ENCODE measurements around the gene RNU7-1. TPM values are rescaled to one million over a fixed set of nuclear protein-coding genes. Genes with fewer than 3 reads are reported as not detected.

The RNU7-1 gene
- total and polyA plus RNA-seq, 2 of the 4 experiments (the other 2 are of a cell fraction), result not detected

DNA sequence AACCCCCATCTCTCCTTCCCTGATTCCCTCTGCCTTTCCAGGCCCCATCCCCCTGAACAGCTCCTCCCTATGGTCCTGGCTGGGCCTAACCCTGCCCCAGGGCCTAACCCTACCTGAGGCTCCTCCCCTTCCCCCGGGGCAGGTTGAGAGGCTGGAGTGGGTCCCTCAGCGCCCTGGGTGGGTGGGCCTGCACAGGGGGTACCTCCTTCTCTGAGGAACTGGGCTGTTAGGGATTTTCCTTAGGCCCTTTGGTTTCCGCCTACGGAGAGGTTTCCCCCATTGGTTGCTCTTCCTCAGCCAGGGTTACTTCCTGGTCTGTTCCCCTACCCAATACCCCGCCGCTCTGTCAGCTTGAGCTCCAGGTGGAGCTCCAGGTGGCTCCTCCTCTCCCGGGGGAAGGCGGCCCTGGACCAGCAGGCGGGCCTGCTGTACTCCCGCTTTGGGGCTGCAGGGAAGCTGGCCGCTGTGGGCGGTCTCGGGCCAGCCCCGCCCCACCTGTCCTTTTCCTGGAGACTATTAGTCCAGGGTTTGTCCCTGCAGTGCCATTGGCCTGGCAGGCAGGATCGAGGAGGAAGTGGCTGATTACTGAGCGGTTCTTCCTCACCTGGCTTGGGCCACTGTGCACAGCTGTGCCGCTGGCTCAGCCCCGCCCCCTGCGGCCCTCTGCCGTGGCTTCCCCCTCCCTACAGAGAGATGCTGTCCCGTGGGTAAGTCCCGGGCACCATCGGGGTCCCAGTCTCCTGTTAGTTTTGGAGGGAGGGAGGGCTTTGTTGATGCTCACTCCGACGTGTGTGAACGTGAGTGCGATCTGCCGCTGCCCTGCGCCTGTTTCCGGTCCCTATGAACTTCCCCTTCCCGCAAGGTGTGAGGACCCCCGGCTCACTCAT, 2.7 kb downstream of the RNU7-1 start:
- Histone ChIP-seq H3K4ac (ENCODE audit: low read depth, low read length) (no peak overlapping the region), H3K9ac (ENCODE audit: low read depth, low read length) (no peak overlapping the region), H3K27me3 (ENCODE audit: control insufficient read depth, insufficient read depth, low read length) (no peaks in the 10 kb centered on the region), H4K20me1 (ENCODE audit: insufficient read depth, low read length) (no peaks in the 10 kb centered on the region; the same call in 1 of the 2 replicates), H4K91ac (ENCODE audit: insufficient read depth, low read depth, low read length) (no peak overlapping the region), H2BK15ac (ENCODE audit: low read depth, low read length) (no peak overlapping the region), H2AK9ac (replicated peaks; ENCODE audit: low read depth, low read length, poor library complexity) (peak overlapping the region; percentile 46), H4K5ac (ENCODE audit: low read depth, low read length) (no peak overlapping the region), H3K56ac (ENCODE audit: extremely low read depth, insufficient read depth, low read length) (no peak overlapping the region), H3K36me3 (ENCODE audit: control insufficient read depth, insufficient read depth, low read length) (peaks cover 15% of the 10 kb centered on the region), H2BK20ac (ENCODE audit: low read depth, low read length) (no peak overlapping the region), H4K8ac (ENCODE audit: low read depth in 2 of 2, low read length in 2 of 2) (no peak overlapping the region), H2AFZ (replicated peaks; ENCODE audit: low read length, poor library complexity) (no peak overlapping the region), H3K14ac (replicated peaks; ENCODE audit: low read depth, low read length) (no peak overlapping the region), H3K23ac (ENCODE audit: low read depth, low read length) (no peak overlapping the region), H3K18ac (ENCODE audit: low read depth, low read length) (no peak overlapping the region), H3K4me3 (ENCODE audit: insufficient read depth, low read depth, low read length) (no peak overlapping the region), H2AK5ac (ENCODE audit: low read depth, low read length) (no peak overlapping the region), H3K9me1 (ENCODE audit: insufficient read depth, low read length) (0 out of 2 replicates have a peak, but pooled peaks cover 2% of the 10 kb centered on the region), H3K79me1 (ENCODE audit: low read depth in 1 of 2, low read length in 2 of 2) (peaks cover 8 to 16% of the 10 kb centered on the region in 2 experiments; a peak in 3 of 4 replicates), H3K4me2 (ENCODE audit: low read depth, low read length) (no peak overlapping the region), H3K4me1 (ENCODE audit: control insufficient read depth, insufficient read depth, low read length) (peaks cover 5% of the 10 kb centered on the region; the same call in 1 of the 2 replicates), H2BK5ac (ENCODE audit: low read depth, low read length, poor library complexity, severe bottlenecking) (no peak overlapping the region), H2BK120ac (ENCODE audit: low read depth, low read length) (no peak overlapping the region), H3K27ac (ENCODE audit: insufficient read depth, low read length) (no peak overlapping the region), H3K9me3 (ENCODE audit: control insufficient read depth, insufficient read depth, low read length) (no peaks in the 10 kb centered on the region)
- no TSS peak for BruUV-seq (replicated peaks)
- ChIA-PET CTCF (interaction anchor here (0.6 kb wide), 1 partner anchor 64 kb away, joined by 6 read pairs; no protein-coding TSS in a partner anchor), POLR2A (ENCODE audit: unreplicated experiment) (interaction anchor here (0.7 kb wide), 1 partner anchor 55 kb away, joined by 5 read pairs; no protein-coding TSS in a partner anchor)
- in situ Hi-C loops (cut with MboI; ENCODE audit: low sequenced_read_pairs), result loop anchor here (10.0 kb wide), 1 partner anchor 169 kb away; no protein-coding TSS in a partner anchor
- intact Hi-C loops (cut with micrococcal nuclease), result no loop called here
- dilution Hi-C loops (cut with HindIII; ENCODE audit: low sequenced_read_pairs, unreplicated experiment), result no loop called here
- 85% methylated on average over 5 of the region's 32 CpGs; no CpG with 5 or more reads in 1 of the 2 experiments for WGBS, 2 experiments (ENCODE audit: extremely low coverage in 2 of 2, insufficient read length in 1 of 2)
- DNase-seq (no peak), ATAC-seq (ENCODE audit: low read depth) (no peak)
- TF ChIP-seq RCOR1 (IDR thresholded peaks at IDR 0.05; ENCODE audit: insufficient replicate concordance, low read length), result no peak
- no peak for TF ChIP-seq CEBPB (IDR thresholded peaks at IDR 0.05; ENCODE audit: low read depth, low read length)
- TF ChIP-seq, protein P1, sequence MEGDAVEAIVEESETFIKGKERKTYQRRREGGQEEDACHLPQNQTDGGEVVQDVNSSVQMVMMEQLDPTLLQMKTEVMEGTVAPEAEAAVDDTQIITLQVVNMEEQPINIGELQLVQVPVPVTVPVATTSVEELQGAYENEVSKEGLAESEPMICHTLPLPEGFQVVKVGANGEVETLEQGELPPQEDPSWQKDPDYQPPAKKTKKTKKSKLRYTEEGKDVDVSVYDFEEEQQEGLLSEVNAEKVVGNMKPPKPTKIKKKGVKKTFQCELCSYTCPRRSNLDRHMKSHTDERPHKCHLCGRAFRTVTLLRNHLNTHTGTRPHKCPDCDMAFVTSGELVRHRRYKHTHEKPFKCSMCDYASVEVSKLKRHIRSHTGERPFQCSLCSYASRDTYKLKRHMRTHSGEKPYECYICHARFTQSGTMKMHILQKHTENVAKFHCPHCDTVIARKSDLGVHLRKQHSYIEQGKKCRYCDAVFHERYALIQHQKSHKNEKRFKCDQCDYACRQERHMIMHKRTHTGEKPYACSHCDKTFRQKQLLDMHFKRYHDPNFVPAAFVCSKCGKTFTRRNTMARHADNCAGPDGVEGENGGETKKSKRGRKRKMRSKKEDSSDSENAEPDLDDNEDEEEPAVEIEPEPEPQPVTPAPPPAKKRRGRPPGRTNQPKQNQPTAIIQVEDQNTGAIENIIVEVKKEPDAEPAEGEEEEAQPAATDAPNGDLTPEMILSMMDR (conservative IDR thresholded peaks at IDR 0.05; ENCODE audit: low read depth, low read length), result no peak
- no peak for TF ChIP-seq SMC3 (IDR thresholded peaks at IDR 0.05; ENCODE audit: low read depth, low read length)
- no peak for TF ChIP-seq RFX5 (IDR thresholded peaks at IDR 0.05; ENCODE audit: low read depth, low read length)
- no peak for TF ChIP-seq MAFK (IDR thresholded peaks at IDR 0.05; ENCODE audit: low read depth, low read length)
- no peak for TF ChIP-seq RAD21 (IDR thresholded peaks at IDR 0.05; ENCODE audit: low read length)
- TF ChIP-seq FOS (IDR thresholded peaks at IDR 0.05; ENCODE audit: low read depth, low read length), result no peak
- TF ChIP-seq NFE2L2 (IDR thresholded peaks at IDR 0.05; ENCODE audit: low read depth, low read length), result no peak
- no peak for TF ChIP-seq CHD1 (IDR thresholded peaks at IDR 0.05; ENCODE audit: low read depth, low read length)
- no peak for TF ChIP-seq BHLHE40 (IDR thresholded peaks at IDR 0.05; ENCODE audit: low read depth, low read length)
- TF ChIP-seq MXI1 (IDR thresholded peaks at IDR 0.05; ENCODE audit: borderline replicate concordance, low read depth, low read length), result no peak

Data from IMR-90 (cell line).